Measurements from ENCODE around the gene RARB.

RARB gene

DNA sequence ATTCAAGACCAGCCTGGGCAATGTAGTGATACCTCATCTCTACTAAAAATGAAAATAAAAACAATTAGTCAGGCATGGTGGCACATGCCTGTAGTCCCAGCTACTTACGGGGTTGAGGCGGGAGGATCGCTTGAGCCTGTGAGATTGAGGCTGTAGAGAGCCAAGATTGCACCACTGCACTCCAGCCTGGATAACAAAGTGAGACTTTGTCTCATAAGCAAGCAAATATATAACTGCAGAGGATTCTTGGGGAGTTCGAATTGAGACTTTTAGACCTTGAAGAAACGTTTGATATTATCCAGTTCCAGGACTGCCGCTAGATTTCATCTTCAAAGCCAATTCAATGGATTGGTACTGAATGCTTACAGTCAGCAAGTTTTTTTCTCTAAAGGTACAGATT, 11.9 kb upstream of the RARB start:
- no peak overlapping the region for H3K27ac Mint-ChIP-seq
- peaks cover 17% of the 10 kb centered on the region for H3K36me3 Mint-ChIP-seq (ENCODE audit: low read depth)
- peaks cover 10% of the 10 kb centered on the region for H3K4me1 Mint-ChIP-seq
- H3K9me3 Mint-ChIP-seq, result peaks cover 22% of the 10 kb centered on the region
- H3K27me3 Mint-ChIP-seq (ENCODE audit: low read depth), result no peaks in the 10 kb centered on the region
- H3K4me3 Mint-ChIP-seq, result no peak overlapping the region
- TF ChIP-seq, protein P1, sequence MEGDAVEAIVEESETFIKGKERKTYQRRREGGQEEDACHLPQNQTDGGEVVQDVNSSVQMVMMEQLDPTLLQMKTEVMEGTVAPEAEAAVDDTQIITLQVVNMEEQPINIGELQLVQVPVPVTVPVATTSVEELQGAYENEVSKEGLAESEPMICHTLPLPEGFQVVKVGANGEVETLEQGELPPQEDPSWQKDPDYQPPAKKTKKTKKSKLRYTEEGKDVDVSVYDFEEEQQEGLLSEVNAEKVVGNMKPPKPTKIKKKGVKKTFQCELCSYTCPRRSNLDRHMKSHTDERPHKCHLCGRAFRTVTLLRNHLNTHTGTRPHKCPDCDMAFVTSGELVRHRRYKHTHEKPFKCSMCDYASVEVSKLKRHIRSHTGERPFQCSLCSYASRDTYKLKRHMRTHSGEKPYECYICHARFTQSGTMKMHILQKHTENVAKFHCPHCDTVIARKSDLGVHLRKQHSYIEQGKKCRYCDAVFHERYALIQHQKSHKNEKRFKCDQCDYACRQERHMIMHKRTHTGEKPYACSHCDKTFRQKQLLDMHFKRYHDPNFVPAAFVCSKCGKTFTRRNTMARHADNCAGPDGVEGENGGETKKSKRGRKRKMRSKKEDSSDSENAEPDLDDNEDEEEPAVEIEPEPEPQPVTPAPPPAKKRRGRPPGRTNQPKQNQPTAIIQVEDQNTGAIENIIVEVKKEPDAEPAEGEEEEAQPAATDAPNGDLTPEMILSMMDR (IDR thresholded peaks at IDR 0.05; ENCODE audit: unreplicated experiment in 3 of 3), result no peak

DNA sequence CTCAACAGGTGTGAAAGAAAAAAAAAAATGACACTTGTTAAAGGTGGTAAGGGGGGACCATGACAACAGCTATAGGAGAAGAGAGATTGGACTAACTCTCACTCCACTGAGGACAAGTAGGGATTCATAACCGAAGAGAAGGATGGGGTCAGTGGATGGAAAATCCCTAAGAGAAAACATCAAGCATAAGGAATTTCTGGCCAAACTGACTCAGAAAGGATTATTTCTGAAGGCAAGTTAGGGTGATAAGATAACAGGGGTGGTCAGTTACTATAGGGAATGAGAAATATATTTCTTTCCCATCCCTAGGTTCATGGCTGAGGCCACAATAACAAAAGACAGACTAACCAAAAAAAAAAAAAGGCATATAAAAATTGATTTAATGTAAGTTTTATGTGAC, 9.5 kb upstream of the RARB start:
- TF ChIP-seq, protein P1 (IDR thresholded peaks at IDR 0.05; ENCODE audit: unreplicated experiment in 3 of 3), result no peak
- no peaks in the 10 kb centered on the region for H3K27me3 Mint-ChIP-seq (ENCODE audit: low read depth)
- H3K27ac Mint-ChIP-seq, result peak overlapping the region in 1 of 3 experiments; percentile 8
- peaks cover 13% of the 10 kb centered on the region for H3K36me3 Mint-ChIP-seq (ENCODE audit: low read depth)
- H3K4me3 Mint-ChIP-seq, result no peak overlapping the region
- peaks cover 18% of the 10 kb centered on the region for H3K9me3 Mint-ChIP-seq
- peaks cover 13% of the 10 kb centered on the region for H3K4me1 Mint-ChIP-seq

DNA sequence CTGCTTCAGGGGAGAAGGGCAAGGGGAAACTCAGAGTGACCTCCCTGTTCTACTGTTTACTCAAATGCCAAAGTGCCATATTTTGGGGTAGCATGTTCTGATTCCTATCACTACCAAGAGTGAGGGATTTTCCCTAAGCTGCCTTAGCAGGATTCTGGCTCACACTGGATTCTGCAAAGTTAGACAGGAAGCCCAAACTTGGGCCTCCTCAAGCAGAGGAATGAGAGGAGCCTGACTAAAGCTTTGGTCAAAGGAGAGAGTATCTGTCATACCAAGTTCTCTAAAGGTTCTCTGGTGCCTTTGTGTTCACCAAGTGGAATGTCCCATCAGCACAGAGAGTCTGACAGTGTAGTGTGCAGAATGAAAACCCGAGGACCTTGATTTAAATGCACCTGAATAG, 8.8 kb upstream of the RARB start:
- Mint-ChIP-seq H3K4me1 (peaks cover 19% of the 10 kb centered on the region), H3K27ac (peak overlapping the region in 2 of 3 experiments; percentile 8 to 17), H3K27me3 (ENCODE audit: low read depth) (no peaks in the 10 kb centered on the region), H3K36me3 (ENCODE audit: low read depth) (peaks cover 8% of the 10 kb centered on the region), H3K4me3 (no peak overlapping the region), H3K9me3 (peaks cover 13% of the 10 kb centered on the region)
- TF ChIP-seq, protein P1 (IDR thresholded peaks at IDR 0.05; ENCODE audit: unreplicated experiment in 3 of 3), result no peak

DNA sequence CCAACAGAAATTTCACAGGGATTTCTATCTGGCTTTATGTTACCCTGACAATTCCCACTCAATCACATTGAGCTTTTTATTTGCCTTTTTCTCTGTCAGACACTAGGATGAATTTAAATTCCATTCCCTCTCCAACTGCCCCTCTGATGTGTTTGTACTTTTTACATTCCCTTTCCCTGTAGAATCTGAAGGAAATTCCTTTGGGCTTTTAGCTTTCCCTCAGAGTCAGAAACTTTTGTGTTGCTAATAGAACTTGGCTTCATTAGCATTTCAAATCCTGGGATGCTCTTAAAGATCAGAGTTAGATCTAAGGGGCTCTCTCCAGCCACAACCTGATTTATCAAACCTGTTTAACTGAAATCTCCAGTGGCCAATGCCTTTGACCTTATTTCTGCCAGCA, 7.9 kb upstream of the RARB start:
- Mint-ChIP-seq H3K36me3 (ENCODE audit: low read depth) (peaks cover 8% of the 10 kb centered on the region), H3K4me3 (no peak overlapping the region), H3K27ac (peak overlapping the region; percentile 17 to 37 (median 33)), H3K27me3 (ENCODE audit: low read depth) (no peaks in the 10 kb centered on the region), H3K4me1 (peaks cover 28% of the 10 kb centered on the region), H3K9me3 (peaks cover 12% of the 10 kb centered on the region)
- TF ChIP-seq, protein P1 (IDR thresholded peaks at IDR 0.05; ENCODE audit: unreplicated experiment in 3 of 3), result no peak

DNA sequence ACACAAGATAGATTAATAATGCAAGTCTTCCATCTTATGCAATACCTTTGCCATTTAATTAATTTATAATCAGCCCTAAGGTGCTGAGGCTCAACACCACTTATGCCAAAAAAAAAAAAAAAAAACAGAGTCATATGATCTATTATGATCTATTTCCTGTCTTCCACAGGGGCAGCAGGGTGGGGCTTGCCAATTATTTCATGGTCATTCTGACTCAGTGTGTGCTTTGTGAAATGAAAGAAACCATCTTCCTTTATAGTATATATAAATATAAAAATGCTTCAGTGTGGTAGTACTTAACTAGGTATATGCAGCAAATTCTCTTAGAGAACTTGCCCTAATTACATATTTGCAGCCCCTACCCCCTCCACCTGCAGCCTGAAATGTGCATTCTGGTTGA, 7.2 kb upstream of the RARB start:
- peaks cover 8% of the 10 kb centered on the region for H3K36me3 Mint-ChIP-seq (ENCODE audit: low read depth)
- H3K27me3 Mint-ChIP-seq (ENCODE audit: low read depth), result no peaks in the 10 kb centered on the region
- H3K9me3 Mint-ChIP-seq, result peaks cover 12% of the 10 kb centered on the region
- peaks cover 36% of the 10 kb centered on the region for H3K4me1 Mint-ChIP-seq
- no peak overlapping the region for H3K27ac Mint-ChIP-seq
- TF ChIP-seq, protein P1 (IDR thresholded peaks at IDR 0.05; ENCODE audit: unreplicated experiment in 3 of 3), result no peak
- no peak overlapping the region for H3K4me3 Mint-ChIP-seq

DNA sequence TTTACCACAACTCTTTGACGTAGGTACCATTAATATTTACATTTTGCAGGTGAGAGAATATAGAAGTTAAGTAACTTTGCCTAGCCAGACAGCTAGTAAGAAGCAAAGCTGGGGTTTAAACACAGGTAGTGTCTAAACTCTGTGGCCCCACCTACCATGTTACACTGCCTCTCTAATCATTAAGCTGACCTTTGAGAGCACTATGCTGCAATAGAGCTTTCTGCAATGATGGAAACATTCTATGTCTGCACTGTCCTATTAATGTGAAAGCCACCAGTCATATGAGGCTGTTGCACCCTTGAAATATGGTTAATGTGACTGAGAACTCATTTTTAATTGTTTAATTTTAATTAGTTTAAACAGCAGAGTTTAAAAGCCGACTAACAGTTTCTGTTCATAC, 6.3 kb upstream of the RARB start:
- TF ChIP-seq, protein P1 (IDR thresholded peaks at IDR 0.05; ENCODE audit: unreplicated experiment in 3 of 3), result no peak
- Mint-ChIP-seq H3K4me1 (peaks cover 44% of the 10 kb centered on the region), H3K4me3 (no peak overlapping the region), H3K27me3 (ENCODE audit: low read depth) (no peaks in the 10 kb centered on the region), H3K9me3 (peaks cover 8% of the 10 kb centered on the region), H3K27ac (peak overlapping the region in 1 of 3 experiments; percentile 46), H3K36me3 (ENCODE audit: low read depth) (peaks cover 8% of the 10 kb centered on the region)
